HepG2 (cell line): Measurements from ENCODE around the gene CHMP1B. TPM values are rescaled to one million over a fixed set of nuclear protein-coding genes. Genes with fewer than 3 reads are reported as not detected.

Experiments
- ATAC-seq: fragments of 200-7000 bp; cut with Tn5 transposase; 3 replicates; pipeline ENCODE4 v1.9.1; 2020; ENCODE audit warnings: mild to moderate bottlenecking, moderate library complexity
- BruUV-seq: library from RNA; stranded (reverse); fragments of 400-500 nt; replicated peaks from 2 replicates; lab custom pipeline; 2021; lab: Mats Ljungman, UMichigan
- CTCF ChIA-PET: fragments of 300-600 bp; formaldehyde crosslinking; extraction: SDS; loops from one replicate; lab custom pipeline; 2021; ENCODE audit warnings: low total read pairs, inconsistent platforms, low intra/inter-chr PET ratio; lab: Yijun Ruan, JAX
- POLR2A ChIA-PET: fragments of 350-600 bp; sonication (Branson Sonifier 250); formaldehyde crosslinking; loops from one replicate; lab custom pipeline; 2020; ENCODE audit warnings: antibody characterized with exemption, inconsistent platforms; lab: Yijun Ruan, JAX
- DNase-seq: peaks from one replicate; pipeline ENCODE4 v3.0.0-alpha.2; 2015; ENCODE audit warnings: low spot score
- FAIRE-seq: peaks from 3 replicates; lab custom pipeline; 2011; peaks lifted over from hg19 to GRCh38; lab: Jason Lieb, UNC
- H2AFZ ChIP-seq: one replicate; pipeline ENCODE4 v1.6.1; 2011; ENCODE audit warnings: low read length, inconsistent platforms
- H3K27ac ChIP-seq: fragments of 300-600 bp; 3 replicates; pipeline ENCODE4 v1.8.0; 2011; ENCODE audit warnings: mixed run types, mild to moderate bottlenecking, mixed read lengths, low read length, inconsistent platforms; ENCODE audit not compliant: insufficient read depth; ENCODE audit errors: extremely low read length
- H3K27me3 ChIP-seq, 2 experiments: fragments of 200-600 bp in 1 of 2; 2 replicates in 1 of 2; 3 replicates in 1 of 2; pipeline versions ENCODE4 v1.6.0 to v1.8.0; 2011; ENCODE audit warnings: low read length in 2 of 2, mild to moderate bottlenecking in 2 of 2, moderate library complexity in 2 of 2, inconsistent platforms in 1 of 2; ENCODE audit not compliant: insufficient read depth in 2 of 2, control insufficient read depth in 1 of 2
- H3K36me3 ChIP-seq, 2 experiments: fragments of 200-600 bp in 1 of 2; replicated peaks in 1 of 2; 2 replicates in 1 of 2; 3 replicates in 1 of 2; pipeline versions ENCODE4 v1.5.1 to v1.8.0; 2011; ENCODE audit warnings: low read length in 2 of 2, inconsistent platforms in 1 of 2; ENCODE audit not compliant: insufficient read depth in 2 of 2, control insufficient read depth in 1 of 2
- H3K4me1 ChIP-seq: 2 replicates; pipeline ENCODE4 v1.5.1; 2012; ENCODE audit warnings: low read length, inconsistent platforms; ENCODE audit not compliant: insufficient read depth
- H3K4me2 ChIP-seq: 2 replicates; pipeline ENCODE4 v1.6.0; 2011; ENCODE audit warnings: low read depth, low read length, inconsistent platforms
- H3K4me3 ChIP-seq, 3 experiments: fragments of 200-600 bp in 1 of 3; sonication (generic), shearing (Covaris generic) in 1 of 3; replicated peaks in 1 of 3; 2 replicates each; pipeline ENCODE4 v1.5.1; 2011 to 2016; ENCODE audit warnings: low read length in 3 of 3, inconsistent platforms in 2 of 3, low read depth in 2 of 3, mild to moderate bottlenecking in 2 of 3, control low read depth in 1 of 3, mixed read lengths in 1 of 3; ENCODE audit not compliant: insufficient read depth in 1 of 3
- H3K79me2 ChIP-seq: one replicate; pipeline ENCODE4 v1.6.1; 2011; ENCODE audit warnings: low read length, inconsistent platforms; ENCODE audit not compliant: insufficient read depth
- H3K9ac ChIP-seq: 2 replicates; pipeline ENCODE4 v1.6.0; 2011; ENCODE audit warnings: mild to moderate bottlenecking, low read depth, low read length, inconsistent platforms; ENCODE audit not compliant: insufficient read depth
- H3K9me3 ChIP-seq: 2 replicates; pipeline ENCODE4 v1.5.1; 2012; ENCODE audit warnings: mild to moderate bottlenecking, low read length
- H4K20me1 ChIP-seq: 2 replicates; pipeline ENCODE4 v1.6.0; 2011; ENCODE audit warnings: inconsistent platforms, mild to moderate bottlenecking, low read length, moderate library complexity; ENCODE audit not compliant: insufficient read depth
- CC2D1A ChIP-seq: sonication (generic); formaldehyde crosslinking; IDR thresholded peaks from 2 replicates; pipeline ENCODE4 v1.8.1; 2023; ENCODE audit warnings: mild to moderate bottlenecking, missing genetic modification reagents
- ISX ChIP-seq: sonication (generic); formaldehyde crosslinking; conservative IDR thresholded peaks from 2 replicates; pipeline ENCODE4 v1.5.0; 2020; ENCODE audit warnings: missing genetic modification reagents
- KDM1A ChIP-seq: IDR thresholded peaks from 2 replicates; pipeline ENCODE4 v1.6.1; 2016; ENCODE audit warnings: missing compliant biosample characterization
- LBX2 ChIP-seq: sonication (generic); formaldehyde crosslinking; IDR thresholded peaks from 2 replicates; pipeline ENCODE4 v1.5.0; 2020; ENCODE audit warnings: missing genetic modification reagents, mild to moderate bottlenecking, borderline replicate concordance
- NR2F6 ChIP-seq, 2 experiments: IDR thresholded peaks; 2 replicates each; pipeline ENCODE4 v1.6.1; 2016; ENCODE audit warnings: antibody characterized with exemption in 1 of 2, mild to moderate bottlenecking in 1 of 2
- TCF7 ChIP-seq: sonication (generic); IDR thresholded peaks from 2 replicates; pipeline ENCODE4 v1.6.1; 2016; ENCODE audit warnings: antibody characterized with exemption, low read depth
- ZFP1 ChIP-seq: IDR thresholded peaks from 2 replicates; pipeline ENCODE4 v1.6.1; 2016
- ZFX ChIP-seq: sonication (generic); formaldehyde crosslinking; IDR thresholded peaks from 2 replicates; pipeline ENCODE4 v1.4.0; 2020; ENCODE audit warnings: mild to moderate bottlenecking, low read depth, missing genetic modification reagents, moderate library complexity
- ZNF569 ChIP-seq: sonication (generic); formaldehyde crosslinking; IDR thresholded peaks from 2 replicates; pipeline ENCODE4 v1.5.0; 2020; ENCODE audit warnings: mild to moderate bottlenecking, missing genetic modification reagents, moderate library complexity, borderline replicate concordance
- WGBS: methylation state at CpG from one replicate; pipeline ENCODE4 v1.1.6; 2017; ENCODE audit warnings: low lambda C conversion rate; 5-methylcytosine and 5-hydroxymethylcytosine counted together
- in situ Hi-C: cut with HindIII; loops from 2 replicates; pipeline ENCODE4 v1.10.0; 2017; ENCODE audit warnings: low pct_unique_long_range_greater_than_20kb; ENCODE audit not compliant: extremely low pct_ligation_motif_present
- intact Hi-C: fragments of 100-400 bp; cut with micrococcal nuclease; formaldehyde crosslinking; loops from one replicate; pipeline ENCODE4 v1.10.0; 2022; ENCODE audit not compliant: unreplicated experiment
- polyA plus RNA-seq, 8 experiments: library from polyadenylated mRNA; depleted of rRNA in 3 of 8; stranded (reverse) in 7 of 8; unstranded in 1 of 8; fragments of >200 nt; fragmentation: Illumina TruSeq in 4 of 8; extraction: Trizol in 4 of 8; gene quantifications; 2 replicates each; pipeline versions ENCODE4 v1.2.1 to v1.2.3, GENCODE V29; 2011 to 2016; ENCODE audit warnings: low read depth in 4 of 8, missing spikeins in 1 of 8, mixed read lengths in 1 of 8; ENCODE audit not compliant: insufficient read depth in 1 of 8
- total RNA-seq, 5 experiments: library from RNA; depleted of rRNA; stranded (reverse); fragments of >200 nt; fragmentation: Illumina TruSeq; extraction: Trizol; gene quantifications; 2 replicates each; pipeline ENCODE4 v1.2.3, GENCODE V29; 2016; ENCODE audit warnings: low read depth in 1 of 5
- TF ChIP-seq, protein P1 (sequence below): sonication (generic); formaldehyde crosslinking; IDR thresholded peaks from 2 replicates; pipeline ENCODE4 v1.4.0; 2020; ENCODE audit warnings: missing genetic modification reagents
- TF ChIP-seq, protein P2 (sequence below): sonication (generic); formaldehyde crosslinking; conservative IDR thresholded peaks from 2 replicates; pipeline ENCODE4 v1.8.1; 2023; ENCODE audit warnings: missing genetic modification reagents

The CHMP1B gene
- total and polyA plus RNA-seq, 2 of the 13 experiments (the other 11 are each of a cell fraction or from before 2014, with no cell fraction given) = 18.8 to 20.2 TPM

DNA sequence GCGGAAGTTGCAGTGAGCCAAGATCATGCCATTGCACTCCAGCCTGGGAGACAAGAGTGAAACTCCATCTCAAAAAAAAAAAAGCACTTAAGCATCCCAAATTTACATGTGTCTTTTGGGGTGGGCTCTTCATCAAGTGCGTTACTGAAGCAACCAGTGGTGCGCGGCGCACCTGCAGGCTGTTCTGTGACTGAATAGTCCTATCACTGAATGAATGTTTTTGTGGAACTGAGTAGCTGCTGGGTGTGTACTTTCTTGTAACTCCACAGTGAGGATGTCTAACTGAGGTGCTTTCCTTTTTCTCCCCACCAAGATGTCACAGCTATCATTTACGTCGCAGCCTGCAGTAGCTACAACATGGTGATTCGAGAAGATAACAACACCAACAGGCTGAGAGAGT is 17.0 kb downstream of the CHMP1B start:
- Histone ChIP-seq H2AFZ (no peak overlapping the region), H4K20me1 (no peaks in the 10 kb centered on the region), H3K27me3 (no peaks in the 10 kb centered on the region), H3K4me1 (peaks cover 12% of the 10 kb centered on the region), H3K36me3 (no peaks in the 10 kb centered on the region), H3K4me2 (no peak overlapping the region), H3K79me2 (no peaks in the 10 kb centered on the region), H3K4me3 (no peak overlapping the region), H3K9ac (no peak overlapping the region), H3K27ac (no peak overlapping the region), H3K9me3 (no peaks in the 10 kb centered on the region)
- CTCF ChIA-PET = no interaction called here
- DNase-seq (no peak), ATAC-seq (no peak), FAIRE-seq (no peak)
- in situ Hi-C loops (no loop called here), intact Hi-C loops (no loop called here)
- TF ChIP-seq LBX2 (no peak), ISX (CRISPR knock-in tag) (no peak), ZFP1 (CRISPR knock-in tag) (no peak), TCF7 (no peak), ZFX (no peak), NR2F6 (IDR thresholded peaks at IDR 0.05) (no peak), NR2F6 (CRISPR knock-in tag; IDR thresholded peaks at IDR 0.05) (no peak), CC2D1A (CRISPR knock-in tag) (no peak), ZNF569 (CRISPR knock-in tag) (no peak), KDM1A (CRISPR knock-in tag) (no peak)
- TF ChIP-seq, protein P1, sequence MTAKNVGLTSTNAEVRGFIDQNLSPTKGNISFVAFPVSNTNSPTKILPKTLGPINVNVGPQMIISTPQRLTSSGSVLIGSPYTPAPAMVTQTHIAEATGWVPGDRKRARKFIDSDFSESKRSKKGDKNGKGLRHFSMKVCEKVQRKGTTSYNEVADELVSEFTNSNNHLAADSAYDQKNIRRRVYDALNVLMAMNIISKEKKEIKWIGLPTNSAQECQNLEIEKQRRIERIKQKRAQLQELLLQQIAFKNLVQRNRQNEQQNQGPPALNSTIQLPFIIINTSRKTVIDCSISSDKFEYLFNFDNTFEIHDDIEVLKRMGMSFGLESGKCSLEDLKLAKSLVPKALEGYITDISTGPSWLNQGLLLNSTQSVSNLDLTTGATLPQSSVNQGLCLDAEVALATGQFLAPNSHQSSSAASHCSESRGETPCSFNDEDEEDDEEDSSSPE = no peak
- TF ChIP-seq, protein P2, sequence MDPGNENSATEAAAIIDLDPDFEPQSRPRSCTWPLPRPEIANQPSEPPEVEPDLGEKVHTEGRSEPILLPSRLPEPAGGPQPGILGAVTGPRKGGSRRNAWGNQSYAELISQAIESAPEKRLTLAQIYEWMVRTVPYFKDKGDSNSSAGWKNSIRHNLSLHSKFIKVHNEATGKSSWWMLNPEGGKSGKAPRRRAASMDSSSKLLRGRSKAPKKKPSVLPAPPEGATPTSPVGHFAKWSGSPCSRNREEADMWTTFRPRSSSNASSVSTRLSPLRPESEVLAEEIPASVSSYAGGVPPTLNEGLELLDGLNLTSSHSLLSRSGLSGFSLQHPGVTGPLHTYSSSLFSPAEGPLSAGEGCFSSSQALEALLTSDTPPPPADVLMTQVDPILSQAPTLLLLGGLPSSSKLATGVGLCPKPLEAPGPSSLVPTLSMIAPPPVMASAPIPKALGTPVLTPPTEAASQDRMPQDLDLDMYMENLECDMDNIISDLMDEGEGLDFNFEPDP (CRISPR knock-in tag) = no peak
- WGBS = 94% methylated on average over 8 of the region's 8 CpGs
- BruUV-seq = no TSS peak
- POLR2A ChIA-PET = no interaction called here
